Spinal cord (tissue), 10 donors: ENCODE results near the gene MTHFD1L. TPM values are rescaled to one million over a fixed set of nuclear protein-coding genes. Genes with fewer than 3 reads are reported as not detected.
"Not testable (repeated sequence)": the region's sequence is repeated elsewhere in the genome, so short reads cannot be mapped to it uniquely, and the experiment has no call there.

Experiments used
- DNase-seq, 6 donors: peaks; one replicate each; pipeline versions ENCODE4 v3.0.0 to v3.0.0-alpha.2; 2013 to 2015; ENCODE audit warnings: low spot score in 6 of 6, low read depth in 4 of 6
- H3K27ac ChIP-seq: one replicate; pipeline ENCODE4 v1.5.1; 2013; ENCODE audit warnings: low read depth, low read length, control low read depth
- H3K27me3 ChIP-seq: one replicate; pipeline ENCODE4 v1.6.1; 2013; ENCODE audit warnings: low read length; ENCODE audit not compliant: control insufficient read depth, insufficient read depth
- H3K36me3 ChIP-seq: one replicate; pipeline ENCODE4 v1.6.1; 2013; ENCODE audit warnings: low read length; ENCODE audit not compliant: control insufficient read depth, insufficient read depth
- H3K4me1 ChIP-seq: one replicate; pipeline ENCODE4 v1.6.1; 2013; ENCODE audit warnings: low read length; ENCODE audit not compliant: control insufficient read depth, insufficient read depth
- H3K4me3 ChIP-seq: one replicate; pipeline ENCODE4 v1.5.1; 2013; ENCODE audit warnings: low read depth, low read length, control low read depth
- H3K9me3 ChIP-seq: one replicate; pipeline ENCODE4 v1.6.1; 2013; ENCODE audit warnings: low read length; ENCODE audit not compliant: control insufficient read depth, insufficient read depth
- WGBS: methylation state at CpG from one replicate; pipeline ENCODE4 v1.1.5; 2013; ENCODE audit warnings: missing lambda C conversion rate; ENCODE audit not compliant: insufficient coverage; 5-methylcytosine and 5-hydroxymethylcytosine counted together
- polyA plus RNA-seq, 2 donors: library from polyadenylated mRNA; unstranded; fragments of 120-200 nt; gene quantifications; one replicate each; pipeline ENCODE4 v1.2.1, GENCODE V29; 2013; ENCODE audit not compliant: insufficient read length in 2 of 2
- total RNA-seq, 2 donors: library from RNA; depleted of rRNA in 1 of 2; stranded (reverse); fragments of 120-200 nt in 1 of 2; fragments of >200 nt in 1 of 2; gene quantifications; one replicate each; pipeline versions ENCODE4 v1.2.3 to v1.2.4, GENCODE V29; 2013 to 2014
- donor health status: healthy.

The MTHFD1L gene
- total and polyA plus RNA-seq, 4 donors: 15.0 to 21.6 (median 17.8) TPM

- Histone ChIP-seq H3K27me3 (no peaks in the 10 kb centered on the region), H3K9me3 (no peaks in the 10 kb centered on the region), H3K36me3 (no peaks in the 10 kb centered on the region), H3K4me1 (peaks cover 5% of the 10 kb centered on the region), H3K27ac (peak overlapping the region; percentile 82), H3K4me3 (no peak overlapping the region)
- DNase-seq: no peak
- WGBS: 91% methylated on average over 6 of the region's 12 CpGs
Measured at GRCh38 chr6:151036869-151037680, 171.6 kb downstream of the MTHFD1L start.

- H3K27ac ChIP-seq: no peak overlapping the region
- no peak overlapping the region for H3K4me3 ChIP-seq
- H3K36me3 ChIP-seq: no peaks in the 10 kb centered on the region
- no peaks in the 10 kb centered on the region for H3K27me3 ChIP-seq
- peaks cover 5% of the 10 kb centered on the region for H3K4me1 ChIP-seq
- 94% methylated on average over 7 of the region's 7 CpGs for WGBS
- no peak for DNase-seq
- H3K9me3 ChIP-seq: no peaks in the 10 kb centered on the region
Measured at GRCh38 chr6:151038616-151039015, 173.1 kb downstream of the MTHFD1L start.

GRCh38 chr6:151040888-151041521 lies 175.5 kb downstream of the MTHFD1L start:
- peak in 1 of 6 donors; percentile 43 for DNase-seq
- not testable (repeated sequence) for H3K9me3 ChIP-seq, H3K27me3 ChIP-seq, H3K4me3 ChIP-seq, H3K36me3 ChIP-seq
- Histone ChIP-seq H3K4me1 (peaks cover 24% of the 10 kb centered on the region), H3K27ac (peak overlapping the region; percentile 81)
- 38% methylated on average over 8 of the region's 12 CpGs for WGBS

- H3K4me1 ChIP-seq: peaks cover 24% of the 10 kb centered on the region
- no peaks in the 10 kb centered on the region for H3K9me3 ChIP-seq
- no peak for DNase-seq
- no peaks in the 10 kb centered on the region for H3K27me3 ChIP-seq
- WGBS: no CpG with 5 or more reads among the region's 5 CpGs
- no peaks in the 10 kb centered on the region for H3K36me3 ChIP-seq
- no peak overlapping the region for H3K4me3 ChIP-seq
- H3K27ac ChIP-seq: peak overlapping the region; percentile 81
Measured at GRCh38 chr6:151041686-151042085, 176.2 kb downstream of the MTHFD1L start.

- peak overlapping the region; percentile 67 for H3K27ac ChIP-seq
- DNase-seq: peak in 1 of 6 donors; percentile 20
Measured at GRCh38 chr6:151042911-151043330, 177.4 kb downstream of the MTHFD1L start.

GRCh38 chr6:151043944-151044343 lies 178.4 kb downstream of the MTHFD1L start:
- H3K9me3 ChIP-seq: no peaks in the 10 kb centered on the region
- DNase-seq: no peak
- H3K4me3 ChIP-seq: no peak overlapping the region
- 89% methylated on average over 4 of the region's 4 CpGs for WGBS
- peak overlapping the region; percentile 86 for H3K27ac ChIP-seq
- H3K36me3 ChIP-seq: no peaks in the 10 kb centered on the region
- peaks cover 24% of the 10 kb centered on the region for H3K4me1 ChIP-seq
- no peaks in the 10 kb centered on the region for H3K27me3 ChIP-seq

More at GRCh38 chr6:151042911-151043330, 177.4 kb downstream of the MTHFD1L start:
- H3K4me1 ChIP-seq: peaks cover 24% of the 10 kb centered on the region
- H3K4me3 ChIP-seq, H3K27me3 ChIP-seq, H3K9me3 ChIP-seq, H3K36me3 ChIP-seq: not testable (repeated sequence)
- 59% methylated on average over 3 of the region's 6 CpGs for WGBS

GRCh38 chr6:151044465-151045441 lies 179.3 kb downstream of the MTHFD1L start:
- DNase-seq: peak in 2 of 6 donors; percentile 74 to 78
- peak overlapping the region; percentile 19 for H3K4me3 ChIP-seq
- no peaks in the 10 kb centered on the region for H3K36me3 ChIP-seq
- peak overlapping the region; percentile 86 for H3K27ac ChIP-seq
- no peaks in the 10 kb centered on the region for H3K27me3 ChIP-seq
- no peaks in the 10 kb centered on the region for H3K9me3 ChIP-seq
- H3K4me1 ChIP-seq: peaks cover 24% of the 10 kb centered on the region
- 44% methylated on average over 12 of the region's 26 CpGs for WGBS

GRCh38 chr6:151045511-151046222 lies 180.2 kb downstream of the MTHFD1L start:
- H3K27me3 ChIP-seq, H3K36me3 ChIP-seq, H3K4me3 ChIP-seq, DNase-seq, H3K9me3 ChIP-seq: not testable (repeated sequence)
- H3K27ac ChIP-seq: peak overlapping the region; percentile 86
- 0% methylated on average over 1 of the region's 7 CpGs for WGBS
- peaks cover 23% of the 10 kb centered on the region for H3K4me1 ChIP-seq

- H3K4me1 ChIP-seq: peaks cover 3% of the 10 kb centered on the region
- H3K4me3 ChIP-seq: no peak overlapping the region
- DNase-seq: no peak
- no peak overlapping the region for H3K27ac ChIP-seq
- H3K27me3 ChIP-seq: no peaks in the 10 kb centered on the region
- 100% methylated on average over 5 of the region's 6 CpGs for WGBS
- H3K9me3 ChIP-seq: no peaks in the 10 kb centered on the region
- H3K36me3 ChIP-seq: peaks cover 8% of the 10 kb centered on the region
Measured at GRCh38 chr6:151051164-151051563, 185.7 kb downstream of the MTHFD1L start.
